ENCODE results near the gene DLGAP5. TPM values are rescaled to one million over a fixed set of nuclear protein-coding genes. Genes with fewer than 3 reads are reported as not detected.

The DLGAP5 gene
- total and polyA plus RNA-seq, 4 donors, result 0.34 to 5.0 (median 0.63) TPM

- Histone ChIP-seq H3K4me1 (ENCODE audit: control insufficient read depth in 5 of 5, insufficient read depth in 5 of 5, low read length in 5 of 5) (peaks cover 10 to 28% (median 18%) of the 10 kb centered on the region in 5 donors), H3K9me3 (ENCODE audit: control insufficient read depth in 4 of 4, insufficient read depth in 3 of 4, low read length in 3 of 4) (no peaks in the 10 kb centered on the region), H3K4me3 (no peak overlapping the region), H3K36me3 (ENCODE audit: control insufficient read depth in 4 of 4, insufficient read depth in 4 of 4, low read length in 4 of 4) (no peaks in the 10 kb centered on the region), H3K9ac (ENCODE audit: insufficient read depth in 1 of 2, low read length in 2 of 2) (no peak overlapping the region), H3K27ac (ENCODE audit: low read depth in 1 of 2, low read length in 1 of 2) (no peak overlapping the region), H3K27me3 (ENCODE audit: control insufficient read depth in 3 of 3, insufficient read depth in 3 of 3, low read length in 2 of 3) (no peaks in the 10 kb centered on the region)
- WGBS, 2 donors, result 92 to 94% methylated on average over 9 of the region's 9 CpGs
- TF ChIP-seq CTCF (IDR thresholded peaks at IDR 0.05; ENCODE audit: control extremely low read depth, extremely low read depth), result no peak
- DNase-seq (no peak), ATAC-seq (ENCODE audit: insufficient read depth, low FRiP score) (no peak)
Observed at GRCh38 chr14:55123852-55124639, 67.3 kb downstream of the DLGAP5 start.

- Histone ChIP-seq H3K36me3 (ENCODE audit: control insufficient read depth in 4 of 4, insufficient read depth in 4 of 4, low read length in 4 of 4) (no peaks in the 10 kb centered on the region), H3K27me3 (ENCODE audit: control insufficient read depth in 3 of 3, insufficient read depth in 3 of 3, low read length in 2 of 3) (no peaks in the 10 kb centered on the region), H3K9ac (ENCODE audit: insufficient read depth in 1 of 2, low read length in 2 of 2) (peak overlapping the region in 1 of 2 donors; percentile 8), H3K4me3 (no peak overlapping the region), H3K27ac (ENCODE audit: low read depth in 1 of 2, low read length in 1 of 2) (peak overlapping the region; percentile 35 to 65), H3K9me3 (ENCODE audit: control insufficient read depth in 4 of 4, insufficient read depth in 3 of 4, low read length in 3 of 4) (no peaks in the 10 kb centered on the region), H3K4me1 (ENCODE audit: control insufficient read depth in 5 of 5, insufficient read depth in 5 of 5, low read length in 5 of 5) (peaks cover 10 to 31% (median 17%) of the 10 kb centered on the region in 5 donors)
- DNase-seq, result peak; percentile 57 to 78 (median 68)
- peak; percentile 56 for ATAC-seq (ENCODE audit: insufficient read depth, low FRiP score)
- TF ChIP-seq CTCF (IDR thresholded peaks at IDR 0.05; ENCODE audit: control extremely low read depth, extremely low read depth), result no peak
- 75 to 84% methylated on average over 8 of the region's 8 CpGs for WGBS, 2 donors
Observed at GRCh38 chr14:55123101-55123500, 68.3 kb downstream of the DLGAP5 start.

- Histone ChIP-seq H3K27ac (ENCODE audit: low read depth in 1 of 2, low read length in 1 of 2) (peak overlapping the region; percentile 35 to 65), H3K36me3 (ENCODE audit: control insufficient read depth in 4 of 4, insufficient read depth in 4 of 4, low read length in 4 of 4) (no peaks in the 10 kb centered on the region), H3K4me1 (ENCODE audit: control insufficient read depth in 5 of 5, insufficient read depth in 5 of 5, low read length in 5 of 5) (peaks cover 10 to 31% (median 18%) of the 10 kb centered on the region in 5 donors), H3K27me3 (ENCODE audit: control insufficient read depth in 3 of 3, insufficient read depth in 3 of 3, low read length in 2 of 3) (no peaks in the 10 kb centered on the region), H3K9ac (ENCODE audit: insufficient read depth in 1 of 2, low read length in 2 of 2) (peak overlapping the region in 1 of 2 donors; percentile 8), H3K9me3 (ENCODE audit: control insufficient read depth in 4 of 4, insufficient read depth in 3 of 4, low read length in 3 of 4) (no peaks in the 10 kb centered on the region), H3K4me3 (no peak overlapping the region)
- DNase-seq (peak; percentile 61 to 84 (median 81)), ATAC-seq (ENCODE audit: insufficient read depth, low FRiP score) (no peak)
- 53 to 76% methylated on average over 8 of the region's 8 CpGs for WGBS, 2 donors
- no peak for TF ChIP-seq CTCF (IDR thresholded peaks at IDR 0.05; ENCODE audit: control extremely low read depth, extremely low read depth)
Observed at GRCh38 chr14:55122440-55122986, 68.9 kb downstream of the DLGAP5 start.

Data from lung (tissue), 12 donors.